B cell (primary cell): ENCODE measurements around the gene KHK.

Experiments used
- EZH2 ChIP-seq: IDR thresholded peaks from 2 replicates; pipeline ENCODE4 v1.6.1; 2012; ENCODE audit warnings: borderline replicate concordance, low read depth, mild to moderate bottlenecking, moderate library complexity, low read length; ENCODE audit not compliant: insufficient read depth, poor library complexity, severe bottlenecking
- TF ChIP-seq, protein P1 (sequence below): fragments of 200-600 bp; IDR thresholded peaks from one replicate; pipeline ENCODE4 v1.8.0; 2022; ENCODE audit warnings: antibody characterized with exemption, mild to moderate bottlenecking

DNA sequence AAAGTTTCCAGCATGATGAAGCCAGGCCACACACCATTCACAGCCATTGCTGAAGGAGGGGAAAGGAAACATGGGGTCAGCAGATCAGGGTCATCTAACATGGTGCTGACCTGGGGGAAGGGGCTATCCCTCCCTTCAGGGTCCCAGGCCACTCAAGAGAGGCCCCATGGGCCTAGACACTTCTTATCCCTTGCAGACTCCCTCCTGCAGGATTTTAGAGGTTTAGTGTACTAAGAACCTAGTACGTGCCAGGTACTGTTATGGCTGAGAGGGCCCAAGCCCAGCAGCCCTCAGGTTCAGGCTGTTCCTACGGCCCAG, 8.8 kb downstream of the KHK start:
- TF ChIP-seq, protein P1, sequence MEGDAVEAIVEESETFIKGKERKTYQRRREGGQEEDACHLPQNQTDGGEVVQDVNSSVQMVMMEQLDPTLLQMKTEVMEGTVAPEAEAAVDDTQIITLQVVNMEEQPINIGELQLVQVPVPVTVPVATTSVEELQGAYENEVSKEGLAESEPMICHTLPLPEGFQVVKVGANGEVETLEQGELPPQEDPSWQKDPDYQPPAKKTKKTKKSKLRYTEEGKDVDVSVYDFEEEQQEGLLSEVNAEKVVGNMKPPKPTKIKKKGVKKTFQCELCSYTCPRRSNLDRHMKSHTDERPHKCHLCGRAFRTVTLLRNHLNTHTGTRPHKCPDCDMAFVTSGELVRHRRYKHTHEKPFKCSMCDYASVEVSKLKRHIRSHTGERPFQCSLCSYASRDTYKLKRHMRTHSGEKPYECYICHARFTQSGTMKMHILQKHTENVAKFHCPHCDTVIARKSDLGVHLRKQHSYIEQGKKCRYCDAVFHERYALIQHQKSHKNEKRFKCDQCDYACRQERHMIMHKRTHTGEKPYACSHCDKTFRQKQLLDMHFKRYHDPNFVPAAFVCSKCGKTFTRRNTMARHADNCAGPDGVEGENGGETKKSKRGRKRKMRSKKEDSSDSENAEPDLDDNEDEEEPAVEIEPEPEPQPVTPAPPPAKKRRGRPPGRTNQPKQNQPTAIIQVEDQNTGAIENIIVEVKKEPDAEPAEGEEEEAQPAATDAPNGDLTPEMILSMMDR = no peak
- no peak for TF ChIP-seq EZH2
